ENCODE results near the gene TENM3. TPM values are rescaled to one million over a fixed set of nuclear protein-coding genes. Genes with fewer than 3 reads are reported as not detected.

Gene TENM3
- total RNA-seq, 3 donors from 2014 or later, result 0.58 to 19.2 (median 0.70) TPM

DNA sequence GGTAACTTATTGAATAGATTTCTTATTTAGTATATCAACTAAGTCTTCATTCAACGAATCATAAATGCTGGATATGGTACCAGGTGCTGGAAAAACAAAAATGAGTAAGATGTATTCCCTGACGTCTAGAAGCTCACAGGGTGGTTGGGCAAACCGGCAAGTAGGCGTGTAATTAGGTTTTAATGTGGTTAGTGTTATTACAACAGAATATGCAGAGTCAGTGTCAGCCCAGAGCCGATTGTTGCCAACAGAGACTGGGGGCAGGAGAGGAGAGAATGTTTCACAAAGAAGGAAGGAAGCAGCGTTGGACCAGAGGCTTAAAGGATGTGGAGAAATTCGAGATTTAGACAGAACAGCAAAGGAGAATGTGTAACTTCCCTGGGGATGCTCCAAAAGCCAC is 111.7 kb downstream of the TENM3 start:
- Histone ChIP-seq H3K4me3 (no peak overlapping the region), H3K9me3 (no peaks in the 10 kb centered on the region), H3K36me3 (ENCODE audit: low read depth) (no peaks in the 10 kb centered on the region), H3K4me1 (ENCODE audit: low read depth) (no peaks in the 10 kb centered on the region)
- DNase-seq (no peak), ATAC-seq (no peak)
- TF ChIP-seq, protein P1, sequence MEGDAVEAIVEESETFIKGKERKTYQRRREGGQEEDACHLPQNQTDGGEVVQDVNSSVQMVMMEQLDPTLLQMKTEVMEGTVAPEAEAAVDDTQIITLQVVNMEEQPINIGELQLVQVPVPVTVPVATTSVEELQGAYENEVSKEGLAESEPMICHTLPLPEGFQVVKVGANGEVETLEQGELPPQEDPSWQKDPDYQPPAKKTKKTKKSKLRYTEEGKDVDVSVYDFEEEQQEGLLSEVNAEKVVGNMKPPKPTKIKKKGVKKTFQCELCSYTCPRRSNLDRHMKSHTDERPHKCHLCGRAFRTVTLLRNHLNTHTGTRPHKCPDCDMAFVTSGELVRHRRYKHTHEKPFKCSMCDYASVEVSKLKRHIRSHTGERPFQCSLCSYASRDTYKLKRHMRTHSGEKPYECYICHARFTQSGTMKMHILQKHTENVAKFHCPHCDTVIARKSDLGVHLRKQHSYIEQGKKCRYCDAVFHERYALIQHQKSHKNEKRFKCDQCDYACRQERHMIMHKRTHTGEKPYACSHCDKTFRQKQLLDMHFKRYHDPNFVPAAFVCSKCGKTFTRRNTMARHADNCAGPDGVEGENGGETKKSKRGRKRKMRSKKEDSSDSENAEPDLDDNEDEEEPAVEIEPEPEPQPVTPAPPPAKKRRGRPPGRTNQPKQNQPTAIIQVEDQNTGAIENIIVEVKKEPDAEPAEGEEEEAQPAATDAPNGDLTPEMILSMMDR (IDR thresholded peaks at IDR 0.05), result no peak
- intact Hi-C loops (cut with DNase I, micrococcal nuclease), result no loop called here

DNA sequence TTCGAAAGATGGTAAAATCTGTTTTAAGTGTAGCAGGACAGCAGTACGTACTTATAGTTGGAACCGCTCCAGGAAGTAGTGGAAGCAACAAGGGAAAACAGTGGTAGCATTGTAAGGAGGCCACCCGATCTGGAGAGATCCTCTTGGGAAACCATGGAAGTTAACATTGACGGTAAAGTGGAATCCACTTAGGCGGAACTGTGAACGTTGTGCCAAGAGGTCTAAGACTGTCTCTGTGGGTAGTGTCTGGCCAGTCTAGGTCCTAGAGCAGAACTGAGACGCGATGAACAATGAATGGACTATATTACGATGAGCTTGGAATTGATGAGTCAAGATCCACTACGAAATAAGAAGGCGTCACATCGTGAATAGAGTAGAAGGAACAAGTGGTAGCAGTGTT is 124.0 kb downstream of the TENM3 start:
- no peaks in the 10 kb centered on the region for H3K36me3 ChIP-seq (ENCODE audit: low read depth)
- TF ChIP-seq, protein P1 (IDR thresholded peaks at IDR 0.05), result no peak
- ATAC-seq (no peak), DNase-seq (no peak)
- H3K4me1 ChIP-seq (ENCODE audit: low read depth), result no peaks in the 10 kb centered on the region
- no peaks in the 10 kb centered on the region for H3K9me3 ChIP-seq
- H3K4me3 ChIP-seq, result no peak overlapping the region
- intact Hi-C loops (cut with DNase I, micrococcal nuclease), result no loop called here

DNA sequence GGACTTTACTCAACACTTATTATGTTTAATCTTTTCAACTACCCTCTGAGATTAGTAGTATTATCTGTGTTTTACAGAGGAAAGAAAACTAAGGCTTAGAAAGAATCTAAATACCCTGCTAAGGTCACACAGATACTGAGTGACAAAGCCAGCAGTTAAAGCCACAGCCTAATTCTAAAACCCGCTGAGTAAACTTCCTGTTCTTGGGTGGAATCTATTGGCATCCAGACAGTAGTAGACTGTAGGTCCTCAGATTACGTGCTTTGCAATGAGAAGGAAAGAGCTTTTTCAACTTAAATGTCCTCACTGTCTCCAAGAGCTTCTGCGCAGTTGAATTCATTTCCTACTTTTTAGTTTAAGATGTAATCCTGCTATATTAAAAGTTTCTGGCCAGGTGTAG is 126.0 kb downstream of the TENM3 start:
- Histone ChIP-seq H3K4me3 (no peak overlapping the region), H3K36me3 (ENCODE audit: low read depth) (no peaks in the 10 kb centered on the region), H3K4me1 (ENCODE audit: low read depth) (no peaks in the 10 kb centered on the region), H3K9me3 (no peaks in the 10 kb centered on the region)
- DNase-seq, result no peak
- TF ChIP-seq, protein P1 (IDR thresholded peaks at IDR 0.05), result no peak
- ATAC-seq, result no peak
- intact Hi-C loops (cut with DNase I, micrococcal nuclease), result no loop called here

DNA sequence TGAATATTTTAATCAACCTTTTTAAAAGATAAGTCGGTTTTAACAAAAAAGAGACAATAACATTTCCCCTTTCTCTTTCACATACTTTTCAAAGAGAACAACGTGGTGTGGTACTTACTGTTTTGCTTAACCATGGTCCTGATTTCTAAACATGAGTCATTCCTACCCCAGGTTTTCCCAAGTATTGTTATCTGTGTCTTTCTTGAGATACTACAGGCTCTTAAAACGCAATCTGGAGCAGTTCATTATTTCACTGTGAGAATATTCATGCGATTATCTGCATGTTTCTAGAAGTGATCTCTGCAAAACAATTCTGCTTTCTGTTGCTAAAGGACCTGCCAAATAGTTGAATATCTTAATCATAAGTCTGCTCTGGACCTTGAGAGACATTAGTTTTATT is 127.3 kb downstream of the TENM3 start:
- TF ChIP-seq, protein P1 (IDR thresholded peaks at IDR 0.05), result no peak
- ATAC-seq (no peak), DNase-seq (no peak)
- no peaks in the 10 kb centered on the region for H3K36me3 ChIP-seq (ENCODE audit: low read depth)
- no peak overlapping the region for H3K4me3 ChIP-seq
- intact Hi-C loops (cut with DNase I, micrococcal nuclease), result no loop called here
- H3K4me1 ChIP-seq (ENCODE audit: low read depth), result no peaks in the 10 kb centered on the region
- no peaks in the 10 kb centered on the region for H3K9me3 ChIP-seq

DNA sequence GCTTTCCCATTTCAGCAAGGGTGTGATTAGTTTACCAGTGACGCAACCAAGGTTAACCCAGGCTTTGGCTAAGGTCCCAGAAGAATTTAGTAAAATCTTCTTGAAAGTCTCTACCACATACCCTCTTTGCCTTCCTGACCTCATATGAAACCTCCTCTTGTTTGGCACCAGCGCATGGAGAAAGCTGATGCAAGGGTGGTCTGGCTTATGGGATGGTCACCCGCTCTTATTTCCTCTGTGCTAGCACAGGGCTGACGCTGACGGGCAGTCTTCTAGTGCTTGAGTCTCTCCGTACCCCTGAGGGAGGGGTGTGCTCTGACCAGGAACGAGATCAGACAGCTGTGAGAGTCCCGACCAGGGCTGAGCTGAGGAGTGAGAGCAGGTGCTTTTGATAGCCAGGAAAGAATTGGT is 137.6 kb downstream of the TENM3 start:
- DNase-seq (no peak), ATAC-seq (no peak)
- no peaks in the 10 kb centered on the region for H3K36me3 ChIP-seq (ENCODE audit: low read depth)
- H3K4me3 ChIP-seq, result no peak overlapping the region
- intact Hi-C loops (cut with DNase I, micrococcal nuclease), result no loop called here
- no peaks in the 10 kb centered on the region for H3K9me3 ChIP-seq
- no peaks in the 10 kb centered on the region for H3K4me1 ChIP-seq (ENCODE audit: low read depth)
- TF ChIP-seq, protein P1 (IDR thresholded peaks at IDR 0.05), result no peak

DNA sequence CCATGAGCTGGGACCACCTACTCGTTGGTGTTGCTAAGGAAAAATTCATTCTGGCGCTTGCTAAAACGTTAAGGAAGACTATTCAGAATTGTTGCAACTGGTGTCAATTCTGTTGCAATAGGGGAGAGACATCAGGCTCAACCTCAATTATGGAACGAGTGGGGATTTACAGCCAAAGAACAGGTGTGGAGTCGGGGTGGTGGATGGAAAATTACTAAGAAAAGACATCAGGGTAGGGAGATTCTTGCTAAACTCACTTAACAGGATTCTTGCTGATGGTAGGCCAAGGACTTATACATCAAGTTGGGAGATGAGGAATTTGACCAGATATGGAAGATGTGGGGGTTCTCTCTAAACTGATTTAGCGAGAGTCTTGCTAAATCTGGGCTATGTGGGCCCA is 139.7 kb downstream of the TENM3 start:
- intact Hi-C loops (cut with DNase I, micrococcal nuclease), result no loop called here
- H3K4me3 ChIP-seq, result no peak overlapping the region
- no peak for DNase-seq
- H3K4me1 ChIP-seq (ENCODE audit: low read depth), result no peaks in the 10 kb centered on the region
- no peak for ATAC-seq
- H3K9me3 ChIP-seq, result no peaks in the 10 kb centered on the region
- TF ChIP-seq, protein P1 (IDR thresholded peaks at IDR 0.05), result no peak
- H3K36me3 ChIP-seq (ENCODE audit: low read depth), result no peaks in the 10 kb centered on the region

All from mucosa of descending colon (tissue), 3 donors.